Glomerular endothelial cell (primary cell): ENCODE results near the gene FKBP7. TPM values are rescaled to one million over a fixed set of nuclear protein-coding genes. Genes with fewer than 3 reads are reported as not detected.
A peak's percentile ranks its signal among the peaks of the same experiment; 100 is the strongest.
"Not testable (repeated sequence)": the region's sequence is repeated elsewhere in the genome, so short reads cannot be mapped to it uniquely, and the experiment has no call there.

Experiments used
- DNase-seq: peaks from one replicate; pipeline ENCODE4 v3.0.0-alpha.2; 2011; ENCODE audit warnings: low read depth, low spot score; ENCODE audit errors: extremely low read depth
- total RNA-seq: library from RNA; depleted of rRNA; stranded (reverse); fragments of >200 nt; gene quantifications from 2 replicates; pipeline ENCODE4 v1.2.3, GENCODE V29; 2015

The FKBP7 gene
- total RNA-seq, 1 donor from 2014 or later = 26.2 TPM

DNA sequence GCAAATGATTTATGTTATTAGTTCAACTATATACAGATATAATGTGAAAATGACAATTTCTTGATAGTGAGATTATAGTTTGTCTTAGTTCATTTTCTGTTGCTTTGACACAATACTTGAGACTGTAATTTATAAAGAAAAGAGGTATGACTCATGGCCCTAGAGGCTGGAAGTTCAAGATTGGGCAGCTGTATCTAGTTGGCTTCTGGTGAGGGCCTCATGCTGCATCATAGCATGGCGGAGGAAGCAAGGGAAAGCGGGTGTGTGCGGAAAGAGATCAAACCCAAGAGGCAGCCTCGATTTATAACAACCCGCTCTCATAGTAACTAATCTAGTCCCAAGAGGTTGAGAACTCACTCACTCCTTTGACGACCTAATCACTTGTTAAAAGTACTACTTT, 13.2 kb upstream of the FKBP7 start:
- DNase-seq = no peak

DNA sequence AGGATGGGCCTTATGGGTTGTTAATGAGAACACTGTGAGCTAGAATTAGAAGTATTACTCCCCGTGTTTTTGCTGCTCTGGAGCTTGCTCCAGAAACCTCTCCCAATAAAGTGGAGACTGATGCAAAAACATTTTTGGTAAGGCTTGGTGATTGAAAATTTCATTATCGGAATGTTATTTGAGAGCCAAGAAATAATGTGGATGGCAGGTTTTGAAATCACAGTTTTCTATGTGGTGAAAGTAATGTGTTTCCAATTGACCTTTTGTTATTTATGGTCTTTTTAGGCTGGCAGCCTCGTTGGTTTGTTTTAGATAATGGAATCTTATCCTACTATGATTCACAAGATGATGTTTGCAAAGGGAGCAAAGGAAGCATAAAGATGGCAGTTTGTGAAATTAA, 7.0 kb upstream of the FKBP7 start:
- DNase-seq = no peak

DNA sequence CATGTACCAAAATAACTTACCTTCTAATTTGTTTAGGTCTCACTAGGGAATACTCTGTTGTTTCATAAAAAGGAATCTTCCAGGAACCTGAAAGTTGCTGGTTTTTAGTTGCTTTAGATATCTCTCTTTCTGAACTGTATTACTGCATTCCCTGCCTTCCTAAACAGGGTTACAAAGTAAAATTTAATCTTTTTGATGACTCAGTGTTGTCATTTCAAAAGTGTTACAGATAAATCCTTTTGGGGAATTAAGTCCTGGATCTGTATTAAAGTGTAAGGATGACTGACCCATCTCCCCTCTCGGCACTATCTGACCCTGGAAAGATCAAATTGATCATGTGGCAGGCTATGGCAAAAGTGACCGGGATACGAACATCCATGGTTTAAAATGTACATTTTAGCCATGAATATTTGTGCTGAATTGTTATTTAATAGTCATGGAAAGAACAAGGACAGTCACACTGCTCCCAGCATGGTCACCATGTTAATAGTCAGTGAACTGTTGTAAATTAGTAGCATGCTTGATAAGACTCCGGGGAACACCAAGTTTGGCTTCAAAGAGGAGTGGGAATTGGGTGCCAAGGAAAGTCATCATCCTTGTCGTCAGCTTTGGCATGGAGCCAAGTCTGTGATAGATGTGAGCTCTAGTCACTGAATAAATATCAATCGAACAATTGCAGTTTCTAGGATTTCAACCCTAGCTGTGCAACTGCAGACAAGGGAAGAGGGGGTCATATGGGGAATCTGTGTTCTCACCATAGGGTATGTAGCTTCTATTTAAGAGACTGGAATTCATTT, 6.0 kb upstream of the FKBP7 start:
- DNase-seq = no peak

DNA sequence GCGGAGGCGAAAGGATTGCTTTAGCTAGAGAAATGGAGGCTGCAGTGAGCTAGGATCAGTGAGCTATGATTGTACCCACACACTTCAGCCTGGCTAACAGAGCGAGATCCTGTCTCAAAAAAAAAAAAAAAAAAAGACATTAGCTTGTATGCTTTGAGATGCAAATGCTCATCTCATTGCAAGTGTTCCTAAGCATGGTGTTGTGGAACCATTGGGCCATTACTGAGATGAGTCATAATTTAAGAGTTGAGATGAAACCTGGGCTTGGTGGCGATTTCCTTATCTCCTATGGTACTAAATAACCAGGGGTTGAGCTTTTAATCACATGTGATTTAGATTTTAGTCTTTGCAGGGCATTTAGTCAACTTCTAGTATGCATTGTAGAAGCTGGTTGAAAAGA, 4.0 kb upstream of the FKBP7 start:
- DNase-seq = no peak

DNA sequence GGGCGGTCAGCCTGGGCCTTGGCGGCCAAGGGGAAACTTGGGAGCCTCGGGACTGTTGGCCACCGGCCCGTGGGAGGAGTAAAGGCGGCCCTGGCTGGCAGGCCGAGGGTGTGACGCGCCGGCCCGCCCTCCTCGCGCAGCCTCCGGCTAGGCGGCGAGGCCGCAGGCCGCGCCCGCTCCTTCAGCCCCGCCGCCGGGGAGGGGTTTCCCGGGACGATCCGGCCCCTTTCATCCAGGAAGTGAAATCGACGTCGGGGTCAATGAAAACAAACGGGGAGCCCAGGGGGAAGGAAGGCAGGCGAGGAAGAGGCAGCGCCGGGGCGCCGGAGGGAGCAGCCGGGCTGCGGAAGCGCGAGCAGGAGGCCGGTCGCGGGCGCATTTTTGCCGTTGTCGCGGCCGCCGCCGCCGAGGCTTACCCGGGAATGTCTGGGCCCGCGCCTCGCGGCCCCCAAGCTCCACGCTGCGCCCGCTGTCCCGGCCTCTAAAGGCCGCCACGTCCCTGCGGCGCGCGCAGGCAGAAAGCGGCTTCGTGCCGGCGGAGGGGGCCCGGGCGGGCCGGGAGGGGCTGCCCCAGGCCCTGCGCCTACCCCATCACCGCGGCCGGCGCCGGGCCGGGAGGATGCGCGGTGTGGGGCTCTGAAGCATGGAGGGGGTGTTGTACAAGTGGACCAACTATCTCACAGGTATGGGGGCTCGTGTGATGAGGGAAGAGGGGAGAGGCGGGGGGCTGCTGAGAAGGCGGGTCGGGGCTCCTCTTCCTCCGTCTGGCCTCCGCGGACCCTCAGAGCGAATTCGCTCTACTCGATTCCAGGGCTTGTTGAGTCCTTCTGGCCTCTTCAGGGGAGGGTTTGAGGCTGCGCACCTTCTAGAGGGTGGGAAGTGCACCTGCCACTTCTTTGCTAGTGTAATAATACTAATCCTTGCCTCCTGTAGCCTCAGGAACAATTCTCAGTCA, 2.1 kb upstream of the FKBP7 start, which contains the start of gene PLEKHA3:
TSS of gene PLEKHA3 (plus strand) at position 231 of the 955 bp plus-strand sequence. CDS start at position 644, 413 bp downstream.
- DNase-seq = peak; percentile 41

DNA sequence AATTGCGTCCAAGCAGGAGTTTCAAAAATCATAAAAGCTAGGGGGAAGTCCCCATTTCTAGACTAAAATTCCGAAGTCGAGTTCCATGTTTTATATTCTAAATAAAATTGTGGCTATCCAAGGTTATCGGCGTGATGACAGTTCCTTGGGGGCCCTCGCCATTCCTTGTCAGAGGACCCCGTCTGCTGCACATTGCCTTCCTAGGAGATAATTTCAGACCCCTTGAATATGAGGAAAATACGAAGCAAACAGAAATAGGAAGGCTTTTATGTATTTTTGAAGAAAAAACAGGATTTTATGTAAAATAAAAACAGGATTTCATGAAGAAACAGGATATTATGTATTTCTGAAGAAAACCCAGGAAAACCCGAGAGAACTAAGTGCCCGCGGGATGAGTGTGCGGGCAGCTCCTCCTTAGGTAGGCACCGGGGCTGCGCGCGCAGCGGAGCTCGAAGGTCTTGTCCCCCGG, 1.4 kb upstream of the FKBP7 start:
- no peak for DNase-seq

DNA sequence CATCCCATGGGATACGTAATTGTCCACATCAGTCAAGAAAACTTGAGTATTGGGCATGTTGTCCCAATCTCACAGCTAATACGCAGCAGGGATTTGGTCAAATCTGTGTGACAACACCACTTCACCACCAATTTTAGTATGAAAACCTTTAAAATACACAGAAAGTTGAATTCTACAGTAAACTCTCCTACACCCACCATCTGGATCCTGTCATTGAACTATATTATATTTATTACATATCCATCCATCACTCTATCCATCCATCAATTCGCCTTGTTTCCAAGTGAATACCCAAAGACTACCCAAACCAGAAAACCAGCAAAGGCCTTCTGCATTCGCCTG, 846 bp upstream of the FKBP7 start:
- DNase-seq = no peak

DNA sequence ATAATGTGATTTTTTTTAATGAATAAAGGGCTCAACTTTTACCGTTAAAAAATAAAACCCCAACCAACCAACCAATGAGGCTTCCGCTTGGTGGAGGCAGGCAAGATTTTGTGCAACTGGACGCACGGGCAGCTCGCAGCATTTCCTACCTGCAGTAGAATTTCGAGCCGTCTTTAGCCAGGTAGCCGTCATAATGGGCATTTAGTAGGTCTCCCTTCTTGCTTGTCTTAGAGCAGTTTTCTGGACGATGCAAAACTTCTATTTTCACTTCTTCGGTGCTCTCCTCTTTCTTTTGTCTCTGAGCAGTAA, 316 bp downstream of the FKBP7 start:
- DNase-seq = no peak

DNA sequence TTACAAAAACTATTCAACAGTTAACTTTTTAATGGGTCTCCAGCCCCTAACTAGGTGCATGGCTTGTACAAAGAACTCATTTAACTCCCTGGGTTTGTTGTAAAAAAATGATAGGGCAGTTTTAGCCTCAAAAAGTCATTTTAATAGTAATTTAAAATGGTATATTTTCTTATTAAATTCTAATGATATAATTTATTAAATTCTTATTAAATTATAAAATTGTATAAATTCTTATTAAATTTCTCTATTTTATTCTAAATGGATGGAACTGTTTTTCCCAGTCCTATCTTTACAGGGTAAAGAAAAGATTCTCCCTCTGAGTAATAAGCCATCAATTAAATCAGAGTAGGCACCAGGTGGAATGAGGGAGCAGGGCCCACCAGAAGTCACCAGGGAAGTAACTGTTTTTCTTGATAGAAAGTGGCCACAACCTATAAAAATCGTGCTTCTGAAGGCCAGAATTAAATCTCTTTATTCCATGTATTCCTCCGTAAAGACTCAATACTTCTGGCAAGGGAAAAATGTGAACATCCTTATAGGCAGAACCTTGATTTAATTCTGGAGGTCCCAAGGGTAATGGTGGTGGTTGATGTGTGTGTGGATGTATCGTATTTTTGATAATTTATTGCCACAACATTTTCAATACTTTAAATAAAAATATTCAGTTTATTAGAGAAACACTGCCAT, 814 bp downstream of the FKBP7 start:
- no peak for DNase-seq

DNA sequence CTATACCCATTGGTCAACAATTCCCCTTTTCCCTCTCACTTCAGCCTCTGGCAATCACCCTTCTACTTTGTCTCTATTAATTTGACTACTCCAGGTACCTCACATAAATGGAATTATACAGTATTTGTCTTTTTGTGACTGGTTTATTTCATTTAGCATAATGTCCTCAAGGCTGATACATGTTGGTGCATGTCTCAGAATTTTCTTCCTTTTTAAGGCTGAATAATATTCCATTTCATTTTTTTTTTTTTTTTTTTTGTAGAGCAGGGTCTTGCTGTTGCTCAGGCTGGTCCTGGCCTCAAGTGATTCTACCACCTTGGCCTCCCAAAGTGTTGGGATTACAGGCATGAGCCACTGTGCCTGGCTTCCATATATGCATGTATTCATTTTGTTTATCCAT, 1.9 kb downstream of the FKBP7 start:
- no peak for DNase-seq

DNA sequence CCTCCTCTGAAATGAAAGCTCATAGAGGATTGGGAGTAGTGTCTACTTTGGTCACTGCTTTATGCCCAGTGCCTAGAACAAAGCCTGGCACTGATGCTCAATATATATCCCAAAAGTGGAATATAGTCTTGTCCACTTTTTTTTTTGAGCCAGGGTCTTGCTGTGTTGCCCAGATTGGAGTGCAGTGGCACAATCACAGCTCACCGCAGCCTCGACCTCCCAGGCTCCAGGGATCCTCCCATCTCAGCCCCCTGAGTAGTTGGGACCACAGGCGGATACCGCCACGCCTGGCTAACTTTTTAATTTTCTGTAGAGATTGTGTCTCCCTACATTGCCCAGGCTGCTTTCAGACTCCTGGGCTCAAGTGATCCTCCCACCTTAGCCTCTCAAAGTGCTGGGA, 3.8 kb downstream of the FKBP7 start:
- no peak for DNase-seq

DNA sequence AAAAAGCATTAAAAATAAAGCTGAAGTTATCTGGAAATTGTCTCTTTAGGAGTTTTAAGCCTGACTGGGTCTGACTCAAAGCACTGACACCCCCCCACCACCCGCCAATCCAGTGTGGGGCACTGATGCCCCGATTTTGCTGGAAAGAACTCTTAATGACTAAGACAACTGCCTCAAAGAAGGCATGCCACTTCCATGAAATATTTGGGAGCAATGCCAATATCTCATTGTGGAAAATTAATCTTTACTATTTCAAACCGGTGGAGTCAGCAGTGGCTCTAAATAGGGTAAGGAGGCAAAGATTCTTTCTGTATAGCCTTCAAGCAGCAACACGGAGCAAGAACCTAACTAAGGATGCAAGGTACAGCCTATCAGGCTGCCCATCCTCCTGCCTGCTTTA, 4.5 kb downstream of the FKBP7 start:
- no peak for DNase-seq

DNA sequence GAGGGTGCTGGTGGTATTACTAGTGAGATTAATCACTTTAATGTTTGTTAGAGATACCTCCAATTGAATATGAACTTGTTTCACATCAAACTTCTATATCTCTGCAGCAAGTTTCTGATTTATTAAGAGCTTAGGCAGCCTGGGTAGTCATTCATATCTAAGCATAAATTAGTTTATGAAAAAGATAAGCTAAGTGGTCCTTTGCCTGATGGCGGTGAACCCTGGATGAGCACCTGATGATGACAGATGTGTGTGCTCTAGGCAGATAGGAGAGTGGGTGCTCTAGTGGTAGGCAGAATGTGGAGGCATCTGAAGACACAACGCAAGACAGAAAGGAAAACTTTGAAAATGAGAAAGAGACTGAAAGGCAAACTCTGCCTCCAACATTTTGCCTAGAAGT, 5.0 kb downstream of the FKBP7 start:
- no peak for DNase-seq

DNA sequence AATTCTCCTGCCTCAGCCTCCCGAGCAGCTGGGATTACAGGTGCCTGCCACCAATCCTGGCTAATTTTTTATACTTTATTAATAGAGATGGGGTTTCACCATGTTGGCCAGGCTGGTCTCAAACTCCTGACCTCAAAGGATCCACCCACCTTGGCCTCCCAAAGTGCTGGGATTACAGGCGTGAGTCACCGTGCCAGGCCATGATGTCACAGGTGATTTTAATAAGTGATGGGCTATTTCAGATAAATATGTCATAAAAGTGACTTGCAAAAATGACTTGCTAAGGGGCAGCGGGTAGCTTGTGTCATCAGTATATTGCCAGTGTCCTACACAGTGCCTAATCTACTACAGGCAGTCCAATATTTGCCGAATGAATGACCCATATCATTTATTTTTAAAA, 7.1 kb downstream of the FKBP7 start:
- DNase-seq = not testable (repeated sequence)

DNA sequence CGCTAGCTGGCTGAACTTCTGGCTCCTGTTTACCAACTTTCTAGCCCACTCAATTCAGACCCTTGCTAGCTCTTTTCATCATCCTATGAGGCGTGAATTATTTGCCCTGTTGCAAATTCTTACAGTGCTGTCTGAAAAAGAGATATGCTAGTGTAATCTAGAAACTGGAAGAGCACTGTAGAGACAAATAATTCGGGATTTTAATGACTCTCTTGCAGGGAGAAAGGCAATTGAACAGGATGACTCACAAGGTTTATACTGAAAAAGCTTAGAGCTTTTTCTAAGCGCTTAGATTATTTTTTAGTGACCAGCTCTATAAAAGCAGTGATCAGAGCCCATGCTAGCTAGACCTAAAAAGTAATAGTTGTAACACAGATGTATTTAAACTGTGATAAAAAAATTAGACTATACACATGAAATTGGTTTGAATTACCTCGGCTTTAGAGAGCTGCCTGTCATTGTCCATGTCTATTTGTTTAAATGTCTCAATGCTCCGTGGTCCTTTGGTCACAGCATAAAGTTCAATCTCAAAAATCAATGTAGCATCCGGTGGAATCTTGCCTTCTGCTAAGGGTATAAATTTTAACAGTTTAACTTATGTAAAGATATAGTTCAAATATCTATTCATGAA, 9.1 kb downstream of the FKBP7 start:
- DNase-seq = no peak

DNA sequence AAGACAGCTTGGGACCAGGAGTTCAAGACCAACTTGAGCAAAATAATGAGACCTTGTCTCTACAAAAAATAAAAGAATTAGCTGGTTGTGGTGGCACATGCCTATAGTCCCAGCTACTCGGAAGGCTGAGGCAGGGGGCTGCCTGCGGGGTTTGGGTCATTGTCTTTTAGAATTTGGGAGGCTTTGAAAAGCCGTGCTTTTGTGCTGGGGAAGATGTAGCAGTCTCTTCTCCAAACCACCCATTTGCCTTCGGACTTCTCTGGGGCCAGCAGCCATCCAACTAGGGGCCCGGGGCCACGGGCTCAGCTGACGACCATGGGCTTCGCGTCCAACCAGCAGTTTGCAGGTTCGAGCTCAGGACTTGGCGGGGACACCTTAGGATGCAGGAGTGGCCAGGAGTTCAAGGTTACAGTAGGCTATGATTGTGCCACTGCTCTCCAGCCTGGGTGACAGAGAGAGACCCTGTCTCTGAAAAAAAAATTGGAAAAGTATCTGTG, 21.0 kb downstream of the FKBP7 start:
- no peak for DNase-seq

DNA sequence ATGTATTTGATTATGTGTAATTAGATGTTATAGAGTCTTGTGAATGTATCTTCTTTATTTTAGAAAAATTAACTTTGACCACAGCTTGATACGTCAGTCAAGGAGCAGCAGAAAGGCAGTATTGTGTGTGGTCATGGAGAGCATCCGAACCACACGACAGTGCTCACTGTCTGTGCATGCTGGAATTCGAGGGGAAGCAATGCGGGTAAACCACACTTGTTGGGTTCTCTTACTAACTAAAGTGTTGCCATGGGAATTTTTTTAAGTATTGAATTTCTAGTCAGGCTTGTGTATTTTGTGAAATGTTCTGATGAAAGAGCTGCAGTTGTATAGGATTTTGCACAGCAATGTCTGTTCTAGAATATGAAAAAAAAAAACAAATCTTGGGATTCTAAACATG, 22.5 kb downstream of the FKBP7 start:
- DNase-seq = no peak

DNA sequence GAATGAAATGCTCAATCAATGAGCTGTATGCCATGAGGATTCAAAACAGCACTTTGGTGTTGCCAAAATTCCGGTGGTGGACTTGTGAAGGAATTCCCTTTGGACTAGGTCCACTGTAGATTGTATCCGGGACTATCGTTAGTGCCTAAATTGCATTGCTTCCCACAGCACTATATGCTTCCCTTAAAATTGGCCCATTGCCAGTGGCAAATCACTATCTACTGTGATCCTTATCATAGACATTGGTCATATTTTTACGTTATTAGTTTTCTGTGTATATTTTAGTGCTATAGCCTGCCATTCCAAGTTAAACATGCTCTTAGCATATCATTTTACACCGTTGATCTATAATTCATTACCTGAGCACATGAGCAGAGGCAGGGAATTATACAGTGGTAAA, 25.5 kb downstream of the FKBP7 start:
- DNase-seq = no peak

DNA sequence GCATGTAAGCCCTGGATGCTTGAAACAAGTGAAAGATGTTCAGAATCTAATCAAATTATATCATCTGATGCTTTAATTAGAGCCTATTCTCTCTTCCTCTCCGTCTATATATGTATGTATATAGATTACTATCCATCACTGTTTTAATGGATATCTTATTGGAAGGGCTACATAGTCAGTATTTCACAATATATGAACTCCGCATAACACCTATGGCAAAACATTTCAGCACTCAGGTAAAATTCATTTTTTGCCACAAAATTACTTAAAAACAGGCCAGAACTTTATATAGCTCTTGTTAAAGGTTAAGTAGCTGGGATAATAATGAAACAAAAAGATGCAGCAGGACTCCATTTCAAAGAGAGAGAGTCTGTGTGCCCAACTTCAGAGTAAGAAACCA, 26.1 kb downstream of the FKBP7 start:
- no peak for DNase-seq

DNA sequence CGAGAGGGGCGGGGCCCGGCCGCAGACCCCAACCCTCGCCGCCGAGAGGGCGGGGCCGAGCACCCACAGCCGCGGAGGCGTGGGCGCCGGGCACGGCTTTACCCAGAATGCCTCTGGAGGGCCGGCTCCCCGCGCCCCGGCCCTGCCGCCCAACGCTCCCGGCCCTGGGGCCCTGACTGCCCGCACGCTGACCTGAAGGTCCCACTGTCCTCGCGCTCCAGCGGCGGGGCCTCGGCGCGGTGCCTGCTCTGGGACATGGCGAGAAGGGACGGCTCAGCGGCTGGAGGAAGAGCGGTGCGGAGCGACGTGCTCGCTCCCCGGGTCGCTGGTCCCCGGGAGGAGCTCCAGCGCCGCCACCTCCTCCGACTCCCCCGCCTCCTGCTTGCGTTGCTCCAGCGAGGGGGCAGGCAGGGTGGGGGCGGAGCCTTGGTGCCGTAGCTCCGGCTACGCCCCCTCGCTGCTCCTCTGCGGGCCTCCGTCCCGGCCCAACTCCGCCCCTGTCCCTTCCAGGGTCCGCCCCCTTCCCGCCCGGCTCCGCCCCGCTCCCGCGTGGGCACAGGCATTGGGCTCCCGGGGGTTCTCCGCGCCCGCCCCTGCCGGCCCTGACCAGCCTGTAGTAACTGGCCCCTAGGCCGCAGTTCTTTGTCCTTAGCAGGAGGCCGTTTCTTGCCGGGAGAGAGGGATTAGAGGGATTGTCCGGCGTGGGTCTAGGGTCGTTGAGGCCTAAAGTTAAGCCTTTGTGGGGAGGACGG, 27.4 kb downstream of the FKBP7 start, which contains the start of the genes PJVK and PRKRA:
TSS of gene PJVK (plus strand) at position 605 of the 752 bp plus-strand sequence. CDS start 2,032 bp downstream, outside the sequence.
TSS of gene PRKRA (minus strand) at position 402 of the 752 bp plus-strand sequence. CDS start at position 257, 145 bp downstream.
- DNase-seq = peak; percentile 42
